Neural progenitor cell (in vitro differentiated cells): ENCODE measurements around the gene TCTA. TPM values are rescaled to one million over a fixed set of nuclear protein-coding genes. Genes with fewer than 3 reads are reported as not detected.

Experiments
- DNase-seq: peaks from one replicate; pipeline ENCODE4 v3.0.0-alpha.2; 2016; ENCODE audit warnings: low spot score
- H2AFZ ChIP-seq: fragments of 200-600 bp; sonication (generic); replicated peaks from 2 replicates; pipeline ENCODE4 v1.6.1; 2016; ENCODE audit warnings: antibody characterized with exemption
- H3F3A ChIP-seq: fragments of 200-600 bp; sonication (generic); 2 replicates; pipeline ENCODE4 v1.6.1; 2016; ENCODE audit warnings: antibody characterized with exemption, low read depth
- H3K27ac ChIP-seq: fragments of 200-600 bp; sonication (generic); 2 replicates; pipeline ENCODE4 v1.5.1; 2016; ENCODE audit warnings: mild to moderate bottlenecking
- H3K27me3 ChIP-seq: fragments of 200-600 bp; sonication (generic); 2 replicates; pipeline ENCODE4 v1.6.1; 2016; ENCODE audit warnings: mild to moderate bottlenecking, moderate library complexity
- H3K36me3 ChIP-seq: fragments of 200-600 bp; sonication (generic); 2 replicates; pipeline ENCODE4 v1.5.1; 2016
- H3K4me1 ChIP-seq: fragments of 200-600 bp; sonication (generic); 2 replicates; pipeline ENCODE4 v1.6.1; 2016; ENCODE audit warnings: mixed run types
- H3K4me2 ChIP-seq: fragments of 200-600 bp; sonication (generic); 2 replicates; pipeline ENCODE4 v1.6.1; 2016
- H3K4me3 ChIP-seq: fragments of 200-600 bp; sonication (generic); 2 replicates; pipeline ENCODE4 v1.5.1; 2016
- H3K79me2 ChIP-seq: fragments of 200-600 bp; sonication (generic); 2 replicates; pipeline ENCODE4 v1.6.1; 2016; ENCODE audit warnings: low read depth
- H3K9ac ChIP-seq: fragments of 200-600 bp; sonication (generic); 2 replicates; pipeline ENCODE4 v1.6.1; 2016
- H3K9me3 ChIP-seq: fragments of 200-600 bp; sonication (generic); 2 replicates; pipeline ENCODE4 v1.5.1; 2016; ENCODE audit warnings: low read depth
- H4K20me1 ChIP-seq: fragments of 200-600 bp; sonication (generic); 2 replicates; pipeline ENCODE4 v1.6.1; 2016; ENCODE audit warnings: low read depth
- H3K27ac Mint-ChIP-seq: 3 replicates; pipeline ENCODE4 v1.8.0; 2021; ENCODE audit warnings: mixed read lengths
- H3K27me3 Mint-ChIP-seq: 2 replicates; pipeline ENCODE4 v1.8.0; 2022; ENCODE audit warnings: low read depth, mild to moderate bottlenecking, inconsistent platforms, moderate library complexity, mixed read lengths; ENCODE audit not compliant: insufficient read depth
- H3K36me3 Mint-ChIP-seq: 3 replicates; pipeline ENCODE4 v1.8.0; 2021; ENCODE audit warnings: mixed read lengths
- H3K4me1 Mint-ChIP-seq: 3 replicates; pipeline ENCODE4 v1.8.0; 2021; ENCODE audit warnings: mixed read lengths
- H3K4me3 Mint-ChIP-seq: 3 replicates; pipeline ENCODE4 v1.8.0; 2021; ENCODE audit warnings: mild to moderate bottlenecking, moderate library complexity, mixed read lengths
- H3K9me3 Mint-ChIP-seq: 3 replicates; pipeline ENCODE4 v1.8.0; 2020; ENCODE audit warnings: mixed read lengths
- CTCF ChIP-seq: fragments of 200-600 bp; sonication (generic); IDR thresholded peaks from 2 replicates; pipeline ENCODE4 v1.5.1; 2017; ENCODE audit warnings: antibody characterized with exemption, mild to moderate bottlenecking
- EZH2 ChIP-seq: fragments of 200-600 bp; sonication (generic); IDR thresholded peaks from 2 replicates; pipeline ENCODE4 v1.6.1; 2017; ENCODE audit warnings: antibody characterized with exemption, mild to moderate bottlenecking, moderate library complexity
- EZH2phosphoT487 ChIP-seq: fragments of 200-600 bp; sonication (generic); IDR thresholded peaks from 2 replicates; pipeline ENCODE4 v1.6.1; 2017; ENCODE audit warnings: antibody characterized with exemption
- total RNA-seq: library from RNA; depleted of rRNA; stranded (reverse); fragments of >200 nt; gene quantifications from 2 replicates; pipeline ENCODE4 v1.2.3, GENCODE V29; 2015; ENCODE audit warnings: low replicate concordance

TCTA gene
- total RNA-seq, 1 donor from 2014 or later: 1.4 TPM

GRCh38 chr3:49414753-49415152 is 2.5 kb downstream of the TCTA start:
- H3K4me2 ChIP-seq: no peak overlapping the region
- Mint-ChIP-seq H3K4me3 (no peak overlapping the region), H3K27ac (peak overlapping the region; percentile 66), H3K27me3 (peaks cover 10% of the 10 kb centered on the region), H3K4me1 (peaks cover 20% of the 10 kb centered on the region), H3K9me3 (no peaks in the 10 kb centered on the region), H3K36me3 (peaks cover 2% of the 10 kb centered on the region)
- DNase-seq: no peak
- H2AFZ ChIP-seq: no peak overlapping the region
- peaks cover 15% of the 10 kb centered on the region for H3F3A ChIP-seq
- H3K9ac ChIP-seq: no peak overlapping the region
- TF ChIP-seq EZH2phosphoT487 (no peak), EZH2 (no peak), CTCF (no peak)
- no peaks in the 10 kb centered on the region for H3K9me3 ChIP-seq
- peaks cover 8% of the 10 kb centered on the region for H3K4me1 ChIP-seq
- no peaks in the 10 kb centered on the region for H3K27me3 ChIP-seq
- peaks cover 23% of the 10 kb centered on the region for H3K79me2 ChIP-seq
- H4K20me1 ChIP-seq: peaks cover 16% of the 10 kb centered on the region
- H3K27ac ChIP-seq: no peak overlapping the region
- H3K4me3 ChIP-seq: no peak overlapping the region
- no peaks in the 10 kb centered on the region for H3K36me3 ChIP-seq

DNA sequence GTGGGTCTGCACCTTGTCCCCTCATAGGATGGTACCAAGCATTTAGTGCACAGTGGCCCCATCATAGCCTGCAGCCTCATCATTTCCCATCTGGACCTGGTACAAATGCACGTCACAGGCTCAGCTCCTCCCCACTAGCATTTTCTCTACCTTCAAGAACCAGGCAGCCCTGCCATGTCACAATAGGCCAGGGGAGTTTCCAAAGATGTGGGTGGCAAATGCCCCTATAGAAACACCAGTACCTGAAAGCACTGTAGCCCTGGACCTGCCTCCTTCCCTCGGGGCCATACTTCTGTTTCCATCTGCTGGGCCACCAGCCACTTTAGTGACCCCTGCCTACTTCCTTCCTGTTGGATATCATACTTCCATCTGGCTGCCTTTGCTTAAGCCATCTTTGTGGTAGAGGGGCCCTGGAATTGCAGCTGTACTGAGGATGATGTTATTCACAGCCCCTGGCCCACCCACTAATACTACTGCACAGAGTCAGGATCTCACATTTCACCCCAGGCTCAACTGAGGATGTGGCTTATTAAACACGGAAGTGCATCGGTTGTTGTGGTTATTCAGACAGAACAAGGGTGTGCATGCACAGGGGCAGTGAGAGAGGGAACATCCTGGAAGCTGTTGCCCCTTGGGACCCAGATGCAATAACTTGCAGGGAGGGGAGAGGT is 3.8 kb downstream of the TCTA start:
- no peak overlapping the region for H3K4me3 ChIP-seq
- no peak overlapping the region for H3K9ac ChIP-seq
- no peaks in the 10 kb centered on the region for H3K9me3 Mint-ChIP-seq
- peaks cover 14% of the 10 kb centered on the region for H3F3A ChIP-seq
- H3K36me3 Mint-ChIP-seq: peaks cover 4% of the 10 kb centered on the region
- no peaks in the 10 kb centered on the region for H3K36me3 ChIP-seq
- no peak overlapping the region for H2AFZ ChIP-seq
- TF ChIP-seq CTCF (no peak), EZH2phosphoT487 (no peak), EZH2 (no peak)
- H3K27ac Mint-ChIP-seq: no peak overlapping the region
- H4K20me1 ChIP-seq: peaks cover 3% of the 10 kb centered on the region
- H3K79me2 ChIP-seq: peaks cover 10% of the 10 kb centered on the region
- no peaks in the 10 kb centered on the region for H3K9me3 ChIP-seq
- DNase-seq: no peak
- no peaks in the 10 kb centered on the region for H3K4me1 ChIP-seq
- no peaks in the 10 kb centered on the region for H3K27me3 ChIP-seq
- H3K4me1 Mint-ChIP-seq: peaks cover 9% of the 10 kb centered on the region
- H3K4me2 ChIP-seq: no peak overlapping the region
- H3K27me3 Mint-ChIP-seq: peaks cover 10% of the 10 kb centered on the region
- H3K27ac ChIP-seq: no peak overlapping the region
- H3K4me3 Mint-ChIP-seq: no peak overlapping the region

DNA sequence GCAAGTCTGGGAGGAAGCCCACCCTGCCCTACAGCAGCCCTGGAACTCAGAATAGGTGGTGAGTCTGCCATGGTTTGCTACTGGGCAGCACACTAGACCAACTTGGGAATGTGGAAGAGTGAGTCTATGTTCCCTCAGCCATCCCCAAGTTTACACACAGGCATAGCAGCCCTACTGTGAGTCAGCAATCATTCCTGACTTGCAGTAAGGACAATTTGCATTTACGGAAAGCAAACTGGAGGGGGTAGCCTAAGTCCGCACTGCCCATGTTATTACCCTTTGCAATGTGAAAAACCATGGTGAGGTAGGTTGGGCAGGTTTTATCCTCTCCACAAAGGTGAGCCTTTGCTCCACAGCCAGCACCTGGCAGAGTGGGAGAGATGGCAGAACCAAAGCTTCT is 4.6 kb downstream of the TCTA start:
- Histone ChIP-seq H3K27me3 (no peaks in the 10 kb centered on the region), H4K20me1 (no peaks in the 10 kb centered on the region), H3K36me3 (no peaks in the 10 kb centered on the region), H3K9ac (no peak overlapping the region), H3K4me2 (no peak overlapping the region), H3K79me2 (peaks cover 11% of the 10 kb centered on the region), H3K4me3 (no peak overlapping the region), H2AFZ (no peak overlapping the region), H3K9me3 (no peaks in the 10 kb centered on the region), H3K27ac (no peak overlapping the region), H3K4me1 (peaks cover 4% of the 10 kb centered on the region), H3F3A (peaks cover 11% of the 10 kb centered on the region)
- peaks cover 10% of the 10 kb centered on the region for H3K27me3 Mint-ChIP-seq
- DNase-seq: no peak
- H3K27ac Mint-ChIP-seq: no peak overlapping the region
- peaks cover 4% of the 10 kb centered on the region for H3K36me3 Mint-ChIP-seq
- peaks cover 16% of the 10 kb centered on the region for H3K4me1 Mint-ChIP-seq
- no peaks in the 10 kb centered on the region for H3K9me3 Mint-ChIP-seq
- TF ChIP-seq CTCF (no peak), EZH2 (no peak), EZH2phosphoT487 (no peak)
- no peak overlapping the region for H3K4me3 Mint-ChIP-seq
